Measurements from ENCODE around the gene HENMT1. TPM values are rescaled to one million over a fixed set of nuclear protein-coding genes. Genes with fewer than 3 reads are reported as not detected.

HENMT1 gene
- total RNA-seq, 3 donors from 2014 or later (not counting 1 experiment from before 2014, with no cell fraction given) = 26.9 to 41.5 (median 30.6) TPM

DNA sequence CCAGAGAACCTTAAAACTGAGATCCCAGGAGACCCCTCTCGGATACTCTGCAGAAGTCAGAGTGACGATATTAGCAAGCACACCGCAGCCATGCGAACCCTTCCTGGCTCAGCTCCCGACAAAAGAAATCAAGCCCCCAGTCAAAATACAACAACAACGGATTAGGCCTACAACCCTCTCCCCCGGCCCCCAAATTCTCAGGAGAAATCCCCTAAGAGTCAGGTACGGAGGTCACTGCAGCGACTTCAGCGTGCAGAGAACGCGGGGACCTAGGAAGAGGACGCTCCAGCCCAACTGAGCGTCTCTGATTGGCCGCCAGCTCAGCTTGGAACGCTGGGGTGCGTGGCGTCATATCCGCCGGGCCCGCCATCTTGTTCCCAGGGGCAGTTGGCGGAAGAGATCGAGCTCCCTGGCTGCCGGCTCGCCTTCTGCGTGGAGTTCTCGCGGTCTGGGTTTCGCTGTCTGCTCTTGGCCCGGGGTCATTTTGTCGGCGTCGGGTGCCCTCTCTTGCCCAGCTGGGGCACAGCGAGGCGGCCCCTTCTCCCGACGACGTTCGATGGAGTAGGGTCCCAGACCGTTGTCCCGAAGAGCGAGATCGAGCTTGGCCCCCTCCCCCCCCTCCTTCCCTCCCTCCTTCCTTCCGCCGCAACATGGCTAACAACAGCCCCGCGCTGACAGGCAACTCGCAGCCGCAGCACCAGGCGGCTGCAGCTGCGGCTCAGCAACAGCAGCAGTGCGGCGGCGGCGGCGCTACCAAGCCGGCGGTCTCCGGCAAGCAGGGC, 31.2 kb upstream of the HENMT1 start, which contains the start of gene PRPF38B:
Gene PRPF38B, plus strand, starts transcription at position 369 of the 782 bp plus-strand sequence. Its CDS starts 282 bp downstream, at position 651.
- WGBS (ENCODE audit: insufficient coverage) = under 1% methylated on average over 59 of the region's 59 CpGs
- no peaks in the 10 kb centered on the region for H3K36me3 Mint-ChIP-seq
- DNase-seq (peak; percentile 93 to 96), ATAC-seq (peak; percentile 82 to 93 (median 84))
- no peaks in the 10 kb centered on the region for H3K9me3 Mint-ChIP-seq
- no peaks in the 10 kb centered on the region for H3K27me3 ChIP-seq (ENCODE audit: control insufficient read depth, insufficient read depth, low read length)
- intact Hi-C loops (cut with micrococcal nuclease) = loop anchor here (1.0 to 5.0 kb wide), 10 partner anchors 17 to 349 kb away; partner anchors contain the start of genes CLCC1, EEIG2 and HENMT1
- peaks cover 47 to 53% of the 10 kb centered on the region in 2 donors for H3K4me1 Mint-ChIP-seq
- H3K9me3 ChIP-seq (ENCODE audit: control insufficient read depth, insufficient read depth, low read length) = no peaks in the 10 kb centered on the region
- peaks cover 18% of the 10 kb centered on the region for H3K36me3 ChIP-seq (ENCODE audit: control insufficient read depth, insufficient read depth, low read length)
- H3K4me3 ChIP-seq (ENCODE audit: low read length) = peak within 1 kb of the TSS; percentile 86
- H3K27ac Mint-ChIP-seq = peak within 1 kb of the TSS; percentile 98 to 100
- H3K27ac ChIP-seq (ENCODE audit: low read length) = peak within 1 kb of the TSS; percentile 99
- TF ChIP-seq, protein P1, sequence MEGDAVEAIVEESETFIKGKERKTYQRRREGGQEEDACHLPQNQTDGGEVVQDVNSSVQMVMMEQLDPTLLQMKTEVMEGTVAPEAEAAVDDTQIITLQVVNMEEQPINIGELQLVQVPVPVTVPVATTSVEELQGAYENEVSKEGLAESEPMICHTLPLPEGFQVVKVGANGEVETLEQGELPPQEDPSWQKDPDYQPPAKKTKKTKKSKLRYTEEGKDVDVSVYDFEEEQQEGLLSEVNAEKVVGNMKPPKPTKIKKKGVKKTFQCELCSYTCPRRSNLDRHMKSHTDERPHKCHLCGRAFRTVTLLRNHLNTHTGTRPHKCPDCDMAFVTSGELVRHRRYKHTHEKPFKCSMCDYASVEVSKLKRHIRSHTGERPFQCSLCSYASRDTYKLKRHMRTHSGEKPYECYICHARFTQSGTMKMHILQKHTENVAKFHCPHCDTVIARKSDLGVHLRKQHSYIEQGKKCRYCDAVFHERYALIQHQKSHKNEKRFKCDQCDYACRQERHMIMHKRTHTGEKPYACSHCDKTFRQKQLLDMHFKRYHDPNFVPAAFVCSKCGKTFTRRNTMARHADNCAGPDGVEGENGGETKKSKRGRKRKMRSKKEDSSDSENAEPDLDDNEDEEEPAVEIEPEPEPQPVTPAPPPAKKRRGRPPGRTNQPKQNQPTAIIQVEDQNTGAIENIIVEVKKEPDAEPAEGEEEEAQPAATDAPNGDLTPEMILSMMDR (IDR thresholded peaks at IDR 0.05) = no peak
- peak within 1 kb of the TSS; percentile 97 for H3K4me3 Mint-ChIP-seq
- H3K4me1 ChIP-seq (ENCODE audit: control insufficient read depth, insufficient read depth, low read length) = peaks cover 15% of the 10 kb centered on the region
- H3K27me3 Mint-ChIP-seq (ENCODE audit: low read depth in 2 of 2) = no peaks in the 10 kb centered on the region

DNA sequence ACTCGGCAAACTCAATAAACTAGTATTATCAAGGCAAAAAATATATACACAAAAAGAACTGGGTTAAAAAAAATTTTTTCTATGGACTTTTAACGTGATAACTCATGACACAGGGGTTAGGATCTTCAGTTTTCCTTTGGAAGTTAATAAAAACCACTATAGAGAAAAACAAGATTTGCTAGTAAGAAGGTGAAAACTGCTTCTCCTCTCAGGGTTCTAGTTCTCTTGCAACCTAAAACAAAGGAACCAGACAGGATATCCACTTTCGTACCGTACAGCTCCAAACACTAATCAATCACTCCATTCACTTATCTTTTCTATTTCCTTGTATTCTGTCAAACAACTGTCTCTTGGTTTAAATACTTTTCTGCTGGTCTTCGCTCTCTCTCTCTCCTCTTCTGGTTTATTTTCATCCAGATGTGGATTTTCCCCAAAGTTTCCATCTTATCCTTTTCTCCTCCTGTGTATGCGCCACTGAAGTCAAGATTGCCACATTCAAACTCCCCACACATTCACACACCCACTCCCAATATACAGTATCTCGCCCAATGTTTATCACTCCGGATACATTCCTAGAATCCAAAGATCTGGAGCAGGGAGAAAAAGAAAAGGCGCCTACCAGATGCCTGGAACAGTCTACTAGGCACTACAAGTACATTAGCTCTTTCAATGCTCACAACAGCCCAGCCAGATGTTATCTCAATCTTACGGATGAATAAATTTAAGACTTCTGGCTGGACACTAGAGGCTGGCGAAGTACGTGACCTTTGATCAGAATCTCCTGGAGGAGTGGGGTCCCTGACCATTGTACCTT, 30.4 kb upstream of the HENMT1 start:
- Mint-ChIP-seq H3K27me3 (ENCODE audit: low read depth in 2 of 2) (no peaks in the 10 kb centered on the region), H3K27ac (peak overlapping the region; percentile 98 to 100), H3K4me1 (peaks cover 47 to 49% of the 10 kb centered on the region in 2 donors), H3K36me3 (no peaks in the 10 kb centered on the region), H3K9me3 (no peaks in the 10 kb centered on the region), H3K4me3 (peak overlapping the region; percentile 97)
- TF ChIP-seq, protein P1 (IDR thresholded peaks at IDR 0.05) = no peak
- peak in 1 of 3 donors; percentile 1 for ATAC-seq
- Histone ChIP-seq H3K27ac (ENCODE audit: low read length) (peak overlapping the region; percentile 99), H3K4me1 (ENCODE audit: control insufficient read depth, insufficient read depth, low read length) (peaks cover 15% of the 10 kb centered on the region), H3K4me3 (ENCODE audit: low read length) (peak overlapping the region; percentile 86), H3K9me3 (ENCODE audit: control insufficient read depth, insufficient read depth, low read length) (no peaks in the 10 kb centered on the region), H3K27me3 (ENCODE audit: control insufficient read depth, insufficient read depth, low read length) (no peaks in the 10 kb centered on the region), H3K36me3 (ENCODE audit: control insufficient read depth, insufficient read depth, low read length) (peaks cover 10% of the 10 kb centered on the region)
- 8% methylated on average over 9 of the region's 12 CpGs for WGBS (ENCODE audit: insufficient coverage)
- no peak for DNase-seq
- intact Hi-C loops (cut with micrococcal nuclease) = loop anchor here (5.0 kb wide), 2 partner anchors 129 to 271 kb away; partner anchors contain the start of genes CLCC1 and EEIG2

DNA sequence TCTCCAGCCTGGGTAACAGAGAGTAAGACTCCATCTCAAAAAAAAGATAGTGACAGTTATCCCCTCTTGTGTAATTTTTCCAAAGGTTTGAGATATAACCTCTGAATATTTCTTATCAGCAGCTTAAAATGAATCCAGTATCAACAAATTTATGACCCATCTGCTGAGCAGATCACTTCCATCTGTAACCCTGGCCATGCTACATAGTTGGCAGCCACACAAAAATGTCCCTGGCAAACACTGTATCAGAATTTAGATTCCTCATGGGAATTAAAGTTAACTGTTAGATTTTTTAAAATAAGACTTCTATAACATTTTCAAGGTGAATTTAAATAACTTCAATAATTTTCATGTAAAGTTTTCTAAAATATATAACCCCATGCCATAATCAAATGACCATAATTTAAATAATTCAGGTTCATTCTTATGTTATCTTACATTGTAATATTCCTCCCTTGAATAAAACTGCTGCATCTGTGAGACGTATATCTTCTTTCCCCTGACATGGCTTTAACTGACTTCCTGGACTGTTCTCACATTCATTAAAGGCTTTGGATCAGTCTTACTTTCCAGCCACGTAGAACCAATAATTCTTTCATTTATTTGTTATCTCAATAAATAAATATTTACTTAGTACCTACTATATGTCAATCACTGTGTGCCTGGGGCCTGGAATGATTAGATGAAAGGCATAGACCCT, 25.9 kb upstream of the HENMT1 start:
- peaks cover 16% of the 10 kb centered on the region in 2 donors for H3K4me1 Mint-ChIP-seq
- H3K27ac ChIP-seq (ENCODE audit: low read length) = no peak overlapping the region
- H3K9me3 Mint-ChIP-seq = no peaks in the 10 kb centered on the region
- ATAC-seq = no peak
- no peaks in the 10 kb centered on the region for H3K36me3 ChIP-seq (ENCODE audit: control insufficient read depth, insufficient read depth, low read length)
- no peaks in the 10 kb centered on the region for H3K36me3 Mint-ChIP-seq
- H3K4me3 Mint-ChIP-seq = no peak overlapping the region
- H3K27me3 ChIP-seq (ENCODE audit: control insufficient read depth, insufficient read depth, low read length) = no peaks in the 10 kb centered on the region
- no peak for DNase-seq
- WGBS (ENCODE audit: insufficient coverage) = 93% methylated on average over 1 of the region's 2 CpGs
- no peaks in the 10 kb centered on the region for H3K27me3 Mint-ChIP-seq (ENCODE audit: low read depth in 2 of 2)
- H3K4me1 ChIP-seq (ENCODE audit: control insufficient read depth, insufficient read depth, low read length) = peaks cover 5% of the 10 kb centered on the region
- H3K27ac Mint-ChIP-seq = no peak overlapping the region
- intact Hi-C loops (cut with micrococcal nuclease) = no loop called here
- TF ChIP-seq, protein P1 (IDR thresholded peaks at IDR 0.05) = no peak
- no peak overlapping the region for H3K4me3 ChIP-seq (ENCODE audit: low read length)
- no peaks in the 10 kb centered on the region for H3K9me3 ChIP-seq (ENCODE audit: control insufficient read depth, insufficient read depth, low read length)

Data from natural killer cell (primary cell).